GM12801 (cell line): ENCODE data around the gene AFDN.

Experiments
- TF ChIP-seq, protein P1 (sequence below): IDR thresholded peaks from one replicate; pipeline ENCODE4 v1.5.1; 2011; ENCODE audit warnings: control low read depth; ENCODE audit not compliant: insufficient read length; ENCODE audit errors: extremely low read depth

AFDN gene

DNA sequence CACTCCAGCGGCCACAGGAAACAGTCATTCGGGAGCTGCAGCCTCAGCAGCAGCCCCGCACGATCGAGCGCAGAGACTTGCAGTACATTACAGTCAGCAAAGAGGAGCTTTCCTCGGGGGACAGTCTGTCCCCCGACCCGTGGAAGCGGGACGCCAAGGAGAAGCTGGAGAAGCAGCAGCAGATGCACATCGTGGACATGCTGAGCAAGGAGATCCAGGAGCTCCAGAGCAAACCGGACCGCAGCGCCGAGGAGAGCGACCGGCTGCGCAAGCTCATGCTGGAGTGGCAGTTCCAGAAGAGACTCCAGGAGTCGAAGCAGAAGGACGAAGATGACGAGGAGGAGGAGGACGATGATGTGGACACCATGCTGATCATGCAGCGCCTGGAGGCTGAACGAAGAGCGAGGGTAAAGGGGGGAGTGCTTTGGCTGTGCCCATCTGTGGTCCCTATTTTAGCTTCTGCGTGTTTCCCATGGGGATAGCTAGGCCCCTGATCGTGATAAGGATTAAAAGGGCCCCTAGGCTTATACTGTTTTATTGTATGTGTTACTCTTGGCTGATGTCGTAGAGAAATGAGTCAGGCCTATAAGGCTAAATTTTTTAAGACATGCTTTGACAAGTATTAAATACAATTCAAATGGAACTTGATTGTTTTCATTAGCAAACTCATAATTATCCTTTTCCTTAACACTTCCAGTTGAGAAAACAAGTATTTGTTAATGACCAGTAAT, 125.2 kb downstream of the AFDN start:
- TF ChIP-seq, protein P1, sequence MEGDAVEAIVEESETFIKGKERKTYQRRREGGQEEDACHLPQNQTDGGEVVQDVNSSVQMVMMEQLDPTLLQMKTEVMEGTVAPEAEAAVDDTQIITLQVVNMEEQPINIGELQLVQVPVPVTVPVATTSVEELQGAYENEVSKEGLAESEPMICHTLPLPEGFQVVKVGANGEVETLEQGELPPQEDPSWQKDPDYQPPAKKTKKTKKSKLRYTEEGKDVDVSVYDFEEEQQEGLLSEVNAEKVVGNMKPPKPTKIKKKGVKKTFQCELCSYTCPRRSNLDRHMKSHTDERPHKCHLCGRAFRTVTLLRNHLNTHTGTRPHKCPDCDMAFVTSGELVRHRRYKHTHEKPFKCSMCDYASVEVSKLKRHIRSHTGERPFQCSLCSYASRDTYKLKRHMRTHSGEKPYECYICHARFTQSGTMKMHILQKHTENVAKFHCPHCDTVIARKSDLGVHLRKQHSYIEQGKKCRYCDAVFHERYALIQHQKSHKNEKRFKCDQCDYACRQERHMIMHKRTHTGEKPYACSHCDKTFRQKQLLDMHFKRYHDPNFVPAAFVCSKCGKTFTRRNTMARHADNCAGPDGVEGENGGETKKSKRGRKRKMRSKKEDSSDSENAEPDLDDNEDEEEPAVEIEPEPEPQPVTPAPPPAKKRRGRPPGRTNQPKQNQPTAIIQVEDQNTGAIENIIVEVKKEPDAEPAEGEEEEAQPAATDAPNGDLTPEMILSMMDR = no peak

DNA sequence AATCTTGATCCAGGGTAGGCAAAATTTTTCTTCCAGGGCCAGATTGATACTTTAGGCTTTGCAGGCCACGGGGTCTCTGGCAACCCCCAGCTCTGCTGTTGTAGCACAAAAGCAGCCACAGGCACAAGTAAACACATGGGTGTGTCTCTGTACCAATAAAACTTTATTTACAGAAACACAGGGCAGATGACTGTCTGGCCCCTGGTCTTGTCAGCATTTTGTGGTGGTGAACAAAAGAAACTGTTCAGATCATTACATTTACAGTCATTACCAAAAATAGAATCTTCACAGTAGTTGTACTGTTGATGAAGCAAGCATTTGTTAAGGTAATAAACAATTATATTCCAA, 125.8 kb downstream of the AFDN start:
- TF ChIP-seq, protein P1 = no peak

DNA sequence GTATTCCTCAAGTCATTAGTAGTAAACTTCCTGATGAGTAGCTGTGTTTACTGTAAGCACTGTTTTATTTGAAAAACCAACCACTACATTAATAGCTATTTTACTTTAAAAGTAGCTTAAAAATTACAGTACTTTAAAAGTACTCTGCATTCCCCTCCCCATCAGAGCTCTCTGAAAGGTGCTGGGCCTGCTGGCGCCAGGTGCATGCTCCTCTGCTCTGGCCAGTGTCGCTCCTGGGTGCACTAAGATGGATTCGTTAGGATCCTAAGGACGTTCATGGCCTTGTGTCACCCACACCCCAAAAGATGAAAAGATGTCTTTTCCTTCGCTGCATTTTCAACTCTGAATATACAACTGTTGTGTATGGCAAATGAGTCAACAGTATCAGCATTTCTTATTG, 126.8 kb downstream of the AFDN start:
- TF ChIP-seq, protein P1 = no peak

DNA sequence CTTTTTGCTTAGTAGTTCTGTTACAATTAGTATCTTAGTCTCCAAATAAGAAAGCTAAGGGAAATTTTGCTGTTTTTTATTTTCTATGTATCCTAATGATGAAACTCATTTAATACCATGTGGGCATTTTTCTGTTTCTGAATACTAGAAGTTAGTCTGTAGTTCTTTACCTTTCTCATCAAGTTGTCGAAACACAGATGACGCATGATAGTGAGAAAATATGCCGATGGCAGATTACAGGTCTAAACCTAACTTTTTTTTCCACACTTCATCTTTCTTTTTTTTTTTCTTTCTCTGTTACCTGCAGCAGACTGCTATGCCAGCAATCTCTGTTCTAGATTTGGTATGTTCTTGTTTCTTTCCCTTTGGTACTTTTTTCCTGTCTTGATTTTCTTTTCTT, 127.4 kb downstream of the AFDN start:
- TF ChIP-seq, protein P1 = no peak

GRCh38 chr6:167956491-167956890, 129.8 kb downstream of the AFDN start:
- TF ChIP-seq, protein P1 = no peak

DNA sequence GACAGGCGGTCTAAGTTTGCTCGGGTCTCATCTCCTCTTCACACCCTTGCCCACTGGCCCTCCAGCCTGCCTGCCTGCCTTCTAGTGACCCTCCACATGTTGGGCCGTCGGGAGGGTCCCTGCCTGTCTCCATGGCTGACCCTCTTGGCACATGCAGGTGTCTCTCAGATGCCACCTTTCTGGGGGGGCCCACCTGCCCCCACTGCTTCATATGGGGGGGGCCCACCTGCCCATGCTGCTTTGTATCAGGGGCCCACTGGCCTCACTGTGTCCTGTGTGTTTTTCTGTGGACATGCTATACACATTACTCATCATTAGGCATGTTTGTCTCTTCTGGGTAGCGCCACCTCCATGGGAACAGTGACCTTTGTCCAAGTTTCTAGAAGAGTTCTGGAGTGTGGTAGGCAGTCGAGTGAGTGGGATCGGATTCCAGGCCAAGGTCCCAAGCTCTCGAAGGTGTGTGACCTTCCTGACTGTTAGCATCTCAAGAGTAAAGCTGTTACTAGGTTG, 130.3 kb downstream of the AFDN start:
- TF ChIP-seq, protein P1 = no peak

DNA sequence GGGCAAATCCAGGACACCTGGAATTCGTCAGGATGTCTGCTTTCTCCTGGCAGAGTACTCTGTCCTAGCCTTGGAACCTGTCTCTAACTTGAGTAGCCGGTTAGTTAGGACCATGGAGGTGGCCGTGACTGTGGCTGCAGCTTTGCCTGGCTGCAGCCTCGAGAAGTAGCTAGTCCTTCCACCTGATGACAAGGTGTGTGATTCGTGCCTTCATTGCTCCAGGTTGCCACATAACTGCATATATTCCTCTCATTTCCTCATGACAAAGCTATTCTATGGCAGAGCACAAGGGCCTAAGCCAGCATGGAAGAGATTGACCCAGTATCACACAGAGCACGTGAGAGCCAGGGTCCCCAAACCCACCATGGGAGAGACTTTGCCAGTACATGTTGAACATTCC, 130.9 kb downstream of the AFDN start:
- TF ChIP-seq, protein P1 = no peak
